ENCODE measurements around the gene NOS2.
A peak's percentile ranks its signal among the peaks of the same experiment; 100 is the strongest.
"Not testable (repeated sequence)": the region's sequence is repeated elsewhere in the genome, so short reads cannot be mapped to it uniquely, and the experiment has no call there.

NOS2 gene

DNA sequence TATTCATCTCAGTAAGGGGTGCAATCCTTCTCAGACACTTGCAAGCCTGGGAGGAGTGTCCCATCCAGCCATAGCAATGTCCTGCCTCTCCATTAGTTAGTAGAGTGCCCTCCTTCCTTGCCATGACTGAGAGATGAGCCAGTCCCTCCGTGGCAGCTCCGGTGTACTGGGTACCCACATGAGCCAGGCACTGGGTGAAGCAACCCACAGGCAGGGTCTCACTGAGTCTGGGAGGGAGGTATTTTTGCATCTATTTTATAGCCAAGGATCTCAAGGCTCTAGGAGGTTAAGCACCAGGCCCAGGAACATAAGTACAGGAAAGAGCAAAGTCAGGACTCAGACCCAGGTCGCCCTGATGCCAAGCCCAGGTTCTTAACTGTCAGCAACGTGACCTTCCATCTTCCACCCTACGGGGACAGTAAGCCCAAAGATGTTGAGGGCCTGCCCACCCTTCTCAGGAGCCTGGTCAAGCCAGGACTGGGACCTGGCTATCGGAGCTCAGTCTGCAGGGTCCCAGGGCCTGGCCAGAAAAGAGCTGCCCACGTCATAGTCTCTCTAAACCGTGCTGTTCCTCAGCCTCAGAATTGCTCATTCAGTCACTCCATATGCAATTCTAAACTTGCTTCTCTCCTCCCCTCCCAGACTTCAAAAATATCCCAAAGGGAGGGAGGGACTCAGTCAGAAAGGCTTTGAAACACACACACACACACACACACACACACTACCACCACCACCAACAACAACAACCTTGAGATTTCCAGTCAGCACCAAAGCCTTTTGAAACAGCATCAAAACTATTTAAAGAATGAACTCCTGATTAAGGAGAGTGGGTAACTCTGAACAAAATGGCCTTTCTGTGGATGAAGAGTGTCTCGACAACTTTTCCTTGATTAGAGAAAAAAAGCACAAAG is 16.6 kb downstream of the NOS2 start:
- DNase-seq, result no peak

- DNase-seq, result no peak
These were observed 17.5 kb downstream of the NOS2 start for GRCh38 chr17:27782791-27783206.

DNA sequence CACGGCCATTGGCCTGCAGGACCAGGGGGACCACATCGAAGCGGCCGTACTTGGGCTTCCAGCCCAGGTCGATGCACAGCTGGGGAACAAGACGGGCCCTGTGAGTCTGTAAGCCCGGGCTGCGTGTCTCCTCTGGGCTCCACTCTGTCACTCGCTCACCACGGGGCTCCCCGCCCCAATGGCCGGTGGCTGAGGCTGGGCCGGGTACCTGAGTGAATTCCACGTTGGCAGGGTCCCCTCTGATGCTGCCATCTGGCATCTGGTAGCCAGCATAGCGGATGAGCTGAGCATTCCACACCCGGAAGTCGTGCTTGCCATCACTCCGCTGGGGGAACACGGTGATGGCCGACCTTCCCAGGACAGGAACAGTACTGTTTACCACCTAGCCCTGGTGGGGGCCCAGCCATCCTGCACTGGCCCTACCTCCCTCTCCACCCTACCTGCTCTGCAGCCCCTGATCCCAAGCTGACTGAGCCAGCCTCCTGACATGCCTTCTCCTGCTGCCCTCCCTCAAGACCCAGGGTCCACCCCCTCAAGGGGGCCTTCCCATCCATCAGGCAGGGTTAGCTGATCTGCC is 19.4 kb downstream of the NOS2 start:
- DNase-seq, result no peak

DNA sequence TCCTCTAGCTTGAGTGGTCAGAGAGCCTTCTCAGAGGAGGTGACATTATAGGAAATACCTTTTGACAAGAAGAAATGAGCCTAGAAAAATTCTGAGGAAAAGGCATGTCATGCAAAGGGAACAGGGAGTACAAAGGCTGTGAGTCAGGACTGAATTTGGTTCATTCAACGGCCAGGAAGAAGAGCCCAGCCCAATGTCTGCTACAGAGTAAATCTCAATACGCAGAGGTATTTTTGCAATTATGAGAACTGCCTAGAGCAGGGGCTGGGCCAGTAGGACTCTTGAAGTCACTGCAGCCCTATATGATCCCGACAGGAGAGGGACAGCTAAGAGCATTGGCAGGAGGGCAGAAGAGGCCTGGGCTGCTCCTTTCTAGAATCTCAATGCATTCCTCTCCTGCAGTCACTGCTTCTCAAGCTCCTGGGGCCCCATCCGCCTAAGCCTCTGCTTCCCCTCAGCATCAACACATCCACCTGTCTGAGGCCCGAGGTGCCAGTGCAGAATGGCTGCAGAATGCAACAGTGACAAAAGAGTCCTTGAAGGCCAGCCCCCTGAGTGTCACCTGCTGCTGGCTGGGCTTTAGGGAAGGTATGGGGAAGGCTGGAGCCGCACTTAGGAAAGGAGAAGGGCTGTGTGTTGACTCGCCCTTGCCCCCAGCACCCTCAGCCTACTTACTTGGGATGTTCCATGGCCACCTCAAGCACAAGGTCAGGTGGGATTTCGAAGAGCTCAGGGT is 20.1 kb downstream of the NOS2 start:
- DNase-seq, result no peak

DNA sequence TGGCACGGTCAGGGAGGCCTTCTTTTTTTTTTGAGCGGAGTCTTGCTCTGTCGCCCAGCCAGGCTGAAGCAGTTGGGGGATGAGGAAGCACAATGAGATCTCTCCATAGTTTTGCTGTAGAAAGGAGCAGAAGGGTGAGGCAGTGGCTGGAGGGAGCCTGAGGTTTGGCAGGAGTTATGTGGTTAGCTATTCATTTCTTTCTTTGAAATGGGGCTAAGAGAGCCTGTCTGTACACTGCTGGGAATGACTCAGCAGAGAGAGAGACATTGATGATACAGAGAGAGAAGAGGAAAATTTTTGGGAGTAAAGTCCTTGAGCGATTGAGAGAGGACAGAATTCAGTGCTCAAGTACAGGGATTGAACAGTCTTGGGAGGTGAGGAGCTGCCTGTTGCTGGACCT is 22.1 kb downstream of the NOS2 start:
- DNase-seq, result no peak

GRCh38 chr17:27776882-27777624 is 23.3 kb downstream of the NOS2 start:
- DNase-seq, result no peak

GRCh38 chr17:27771586-27771985 is 28.7 kb downstream of the NOS2 start:
- DNase-seq, result no peak

DNA sequence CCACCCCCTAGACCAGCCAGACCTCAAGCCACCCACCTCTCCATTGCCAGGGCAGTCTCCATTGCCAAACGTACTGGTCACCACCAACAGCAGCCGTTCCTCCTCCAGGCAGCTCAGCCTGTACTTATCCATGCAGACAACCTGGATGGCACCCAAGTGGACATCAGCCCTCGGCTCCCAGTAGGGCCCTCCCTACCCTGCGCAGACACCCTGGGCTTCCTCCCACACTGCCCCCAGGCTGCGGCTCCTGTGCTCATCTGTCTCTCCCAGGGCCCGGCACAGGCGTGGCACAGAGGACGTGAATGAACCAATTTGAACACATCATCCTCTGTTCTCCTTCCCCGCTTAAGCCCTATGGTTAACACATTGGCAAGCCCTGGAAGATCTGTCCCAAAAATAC is 29.5 kb downstream of the NOS2 start:
- DNase-seq, result no peak

GRCh38 chr17:27768858-27769410 is 31.4 kb downstream of the NOS2 start:
- no peak for DNase-seq

- no peak for DNase-seq
These were observed 33.9 kb downstream of the NOS2 start for GRCh38 chr17:27766438-27766837.

- no peak for DNase-seq
These were observed 35.0 kb downstream of the NOS2 start for GRCh38 chr17:27765353-27765752.

DNA sequence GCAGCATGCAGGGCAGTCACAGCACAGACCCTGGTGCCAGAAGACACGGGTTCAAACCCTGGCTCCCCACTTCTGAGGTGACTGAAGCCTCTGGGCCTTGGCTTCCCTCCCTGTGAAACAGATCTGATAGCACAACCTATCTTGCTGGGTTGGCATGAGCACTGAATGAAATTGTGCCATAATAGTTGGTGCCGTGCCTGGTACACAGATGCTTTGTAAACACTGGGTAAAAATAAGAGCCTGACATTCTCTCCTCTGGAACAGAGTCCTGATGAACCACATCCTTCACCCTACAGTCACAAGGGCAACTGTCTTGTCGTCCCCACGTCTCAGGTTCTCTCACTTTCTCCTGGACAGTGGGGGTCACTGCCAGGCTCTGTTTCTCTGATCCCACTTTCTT is 35.7 kb downstream of the NOS2 start:
- DNase-seq, result no peak

DNA sequence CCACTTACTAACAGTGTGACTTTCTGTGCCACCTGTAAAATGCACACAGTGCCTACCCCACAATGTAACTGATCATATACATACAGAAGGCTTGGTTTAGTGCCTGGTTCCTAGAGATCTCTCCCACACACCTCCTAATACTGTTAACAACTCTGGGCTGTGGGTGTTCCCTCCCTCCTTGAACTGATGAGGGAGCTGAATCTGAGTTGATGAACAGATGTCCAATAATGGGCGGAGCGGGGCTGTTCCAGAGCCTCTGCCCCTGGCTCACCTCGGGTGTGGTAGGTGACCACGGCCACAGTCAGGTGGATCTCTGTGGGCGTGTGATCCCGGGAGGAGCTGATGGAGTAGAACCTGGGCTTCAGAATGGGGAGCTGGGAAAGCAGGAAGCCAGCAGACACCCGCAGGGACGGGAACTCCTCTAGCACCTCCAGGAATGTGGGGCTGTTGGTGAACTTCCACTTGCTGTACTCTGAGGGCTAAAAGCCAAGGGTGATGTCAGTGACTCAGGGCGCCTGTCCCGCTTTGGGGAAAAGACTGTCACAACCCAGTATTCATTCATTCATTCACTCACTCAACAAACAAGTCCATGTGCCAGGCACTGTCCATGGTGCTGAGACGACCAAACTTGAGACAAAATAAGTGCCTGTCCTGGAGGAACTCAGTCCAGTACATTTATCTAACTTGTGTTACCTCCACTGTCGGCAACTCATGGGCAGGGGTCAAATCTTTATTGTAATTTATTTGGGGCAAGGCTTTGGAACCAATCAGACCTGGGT is 37.6 kb downstream of the NOS2 start:
- DNase-seq, result peak in 1 of 5 experiments; percentile 19

- DNase-seq, result not testable (repeated sequence)
These were observed 39.4 kb downstream of the NOS2 start for GRCh38 chr17:27760931-27761330.

- DNase-seq, result peak in 4 of 5 experiments; percentile 45 to 61 (median 60)
These were observed 40.1 kb downstream of the NOS2 start for GRCh38 chr17:27760069-27760885.

DNA sequence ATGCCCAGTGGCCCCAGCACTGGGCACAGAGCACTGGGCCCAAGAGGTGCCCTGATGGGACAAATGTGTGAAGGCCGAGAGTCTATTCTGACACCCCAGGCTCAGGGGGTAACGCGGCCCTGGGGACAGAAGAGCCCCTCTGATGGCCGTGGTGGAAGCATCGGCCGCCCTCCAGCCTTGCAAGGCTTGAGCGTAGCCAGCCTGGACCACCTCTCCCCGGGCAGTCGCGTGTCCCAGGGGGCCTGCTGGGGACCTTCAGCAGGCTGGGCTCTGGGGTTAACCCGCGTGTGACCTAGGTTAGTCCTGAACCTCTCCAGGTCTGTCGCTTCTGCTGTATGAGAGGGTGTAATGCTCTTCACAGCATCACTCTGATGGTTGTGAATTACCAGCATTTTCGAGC is 40.8 kb downstream of the NOS2 start:
- no peak for DNase-seq

GRCh38 chr17:27756467-27757371 is 43.6 kb downstream of the NOS2 start:
- DNase-seq, result peak in 3 of 5 experiments; percentile 25 to 50 (median 44)

DNA sequence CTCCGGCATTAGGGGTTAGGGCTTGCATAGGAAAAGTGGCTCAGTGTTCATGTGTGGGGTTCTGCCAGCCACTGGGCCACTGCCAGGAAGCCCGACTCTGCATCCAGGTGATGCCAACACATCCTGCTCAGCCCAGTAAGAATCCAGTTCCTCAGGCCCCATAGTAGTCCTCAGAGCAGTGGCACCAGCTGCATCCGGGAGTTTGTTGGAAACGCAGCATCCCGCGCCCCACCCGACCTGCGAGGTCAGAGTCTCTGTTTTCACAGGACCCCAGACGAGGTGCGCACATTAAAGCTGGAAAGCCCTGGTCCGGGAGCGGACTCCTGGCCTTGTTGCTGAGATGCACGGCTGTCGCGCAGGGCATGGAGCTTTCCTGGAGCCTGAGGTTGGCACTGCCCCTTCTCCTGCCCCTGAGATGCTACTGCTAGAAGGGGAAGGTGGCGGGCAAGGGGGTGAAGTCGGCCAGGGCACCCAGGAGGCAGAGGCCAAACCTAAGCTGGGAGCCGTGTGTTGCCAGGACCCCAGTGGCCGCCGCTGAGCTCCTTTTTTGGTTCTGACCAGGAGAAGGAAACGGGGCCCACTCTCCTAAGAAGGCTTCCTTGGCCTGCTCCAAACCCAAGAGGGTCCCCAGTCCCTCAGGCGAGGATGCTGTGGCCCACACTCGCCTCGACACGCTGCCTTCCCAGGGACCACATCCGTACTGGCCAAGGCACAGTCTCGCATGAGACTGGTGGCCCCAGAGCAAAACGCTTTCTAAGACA is 44.4 kb downstream of the NOS2 start:
- no peak for DNase-seq

- DNase-seq, result no peak
These were observed 45.8 kb downstream of the NOS2 start for GRCh38 chr17:27754549-27754948.

All from T-helper 2 cell (primary cell).